IPS-18a (cell line): ENCODE data around the gene FAM3A.

ENCODE experiments used
- H3K27ac ChIP-seq: one replicate; pipeline ENCODE4 v1.5.1; 2013; ENCODE audit warnings: low read length
- H3K27me3 ChIP-seq: one replicate; pipeline ENCODE4 v1.6.1; 2013; ENCODE audit warnings: mild to moderate bottlenecking, low read length; ENCODE audit not compliant: control insufficient read depth, insufficient read depth
- H3K36me3 ChIP-seq: one replicate; pipeline ENCODE4 v1.6.1; 2013; ENCODE audit warnings: low read depth, low read length; ENCODE audit not compliant: control insufficient read depth
- H3K4me1 ChIP-seq: one replicate; pipeline ENCODE4 v1.6.1; 2013; ENCODE audit warnings: low read depth, low read length; ENCODE audit not compliant: control insufficient read depth
- H3K4me3 ChIP-seq: one replicate; pipeline ENCODE4 v1.5.1; 2013; ENCODE audit warnings: low read length
- H3K9ac ChIP-seq: one replicate; pipeline ENCODE4 v1.6.1; 2013; ENCODE audit warnings: mild to moderate bottlenecking, low read length, moderate library complexity
- H3K9me3 ChIP-seq: one replicate; pipeline ENCODE4 v1.6.1; 2013; ENCODE audit warnings: low read depth, low read length; ENCODE audit not compliant: control insufficient read depth

The FAM3A gene

DNA sequence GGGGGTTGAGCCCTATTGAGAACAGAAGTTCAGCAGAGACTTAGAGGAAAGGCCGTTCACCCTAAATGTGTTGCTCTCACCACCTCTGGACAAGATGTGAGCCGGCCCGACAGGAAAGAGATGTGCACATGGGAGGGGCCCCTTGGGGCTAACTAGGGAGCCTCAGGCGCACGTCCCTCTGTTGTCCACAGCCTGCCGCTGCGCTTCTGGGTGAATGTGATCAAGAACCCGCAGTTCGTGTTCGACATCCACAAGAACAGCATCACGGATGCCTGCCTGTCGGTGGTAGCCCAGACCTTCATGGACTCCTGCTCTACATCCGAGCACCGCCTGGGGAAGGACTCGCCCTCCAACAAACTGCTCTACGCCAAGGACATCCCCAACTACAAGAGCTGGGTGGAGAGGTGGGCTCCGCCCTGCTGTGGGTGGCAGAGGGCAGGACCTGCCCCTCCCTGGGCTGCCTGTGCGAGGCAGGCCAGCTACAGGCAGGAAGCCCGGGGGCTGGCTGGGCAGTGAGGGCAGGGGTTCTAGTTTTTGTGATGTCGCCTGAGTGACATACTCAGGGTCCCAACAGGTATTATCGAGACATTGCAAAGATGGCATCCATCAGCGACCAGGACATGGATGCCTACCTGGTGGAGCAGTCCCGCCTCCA, 45.0 kb downstream of the FAM3A start:
- H3K4me1 ChIP-seq, result no peaks in the 10 kb centered on the region
- H3K27ac ChIP-seq, result no peak overlapping the region
- H3K27me3 ChIP-seq, result no peaks in the 10 kb centered on the region
- no peak overlapping the region for H3K9ac ChIP-seq
- H3K9me3 ChIP-seq, result peaks cover 6% of the 10 kb centered on the region
- H3K4me3 ChIP-seq, result no peak overlapping the region
- peaks cover 5% of the 10 kb centered on the region for H3K36me3 ChIP-seq

DNA sequence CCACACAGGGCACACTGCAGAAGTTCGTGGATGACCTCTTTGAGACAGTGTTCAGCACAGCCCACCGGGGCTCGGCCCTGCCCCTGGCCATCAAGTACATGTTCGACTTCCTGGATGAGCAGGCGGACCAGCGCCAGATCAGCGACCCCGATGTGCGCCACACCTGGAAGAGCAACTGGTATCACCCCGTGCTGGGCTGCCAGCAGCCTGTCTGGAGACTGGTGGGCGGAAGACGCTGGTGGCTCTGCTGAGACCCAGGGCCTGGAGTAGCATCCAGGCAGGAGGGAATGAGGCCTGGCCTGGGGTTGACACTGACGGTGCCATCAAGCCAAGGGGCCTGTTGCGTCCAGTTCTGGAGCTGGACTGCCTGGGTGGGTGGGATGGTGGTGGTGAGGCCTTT, 45.6 kb downstream of the FAM3A start:
- no peaks in the 10 kb centered on the region for H3K27me3 ChIP-seq
- peaks cover 2% of the 10 kb centered on the region for H3K9me3 ChIP-seq
- no peaks in the 10 kb centered on the region for H3K4me1 ChIP-seq
- no peak overlapping the region for H3K27ac ChIP-seq
- peaks cover 5% of the 10 kb centered on the region for H3K36me3 ChIP-seq
- no peak overlapping the region for H3K9ac ChIP-seq
- no peak overlapping the region for H3K4me3 ChIP-seq

- Histone ChIP-seq H3K9me3 (no peaks in the 10 kb centered on the region), H3K36me3 (peaks cover 5% of the 10 kb centered on the region), H3K27me3 (no peaks in the 10 kb centered on the region), H3K4me3 (no peak overlapping the region), H3K9ac (no peak overlapping the region), H3K4me1 (no peaks in the 10 kb centered on the region), H3K27ac (no peak overlapping the region)
Measured at GRCh38 chrX:154469880-154470279, 46.2 kb downstream of the FAM3A start.

- H3K36me3 ChIP-seq, result peaks cover 5% of the 10 kb centered on the region
- no peak overlapping the region for H3K4me3 ChIP-seq
- no peak overlapping the region for H3K9ac ChIP-seq
Measured at GRCh38 chrX:154469114-154469513, 46.9 kb downstream of the FAM3A start.

GRCh38 chrX:154468217-154468616, 47.8 kb downstream of the FAM3A start:
- Histone ChIP-seq H3K4me1 (no peaks in the 10 kb centered on the region), H3K27me3 (no peaks in the 10 kb centered on the region), H3K4me3 (no peak overlapping the region), H3K27ac (no peak overlapping the region), H3K36me3 (peaks cover 5% of the 10 kb centered on the region), H3K9me3 (no peaks in the 10 kb centered on the region), H3K9ac (no peak overlapping the region)

More at GRCh38 chrX:154469114-154469513, 46.9 kb downstream of the FAM3A start:
- no peaks in the 10 kb centered on the region for H3K4me1 ChIP-seq
- H3K27me3 ChIP-seq, result no peaks in the 10 kb centered on the region
- H3K27ac ChIP-seq, result no peak overlapping the region
- H3K9me3 ChIP-seq, result no peaks in the 10 kb centered on the region

DNA sequence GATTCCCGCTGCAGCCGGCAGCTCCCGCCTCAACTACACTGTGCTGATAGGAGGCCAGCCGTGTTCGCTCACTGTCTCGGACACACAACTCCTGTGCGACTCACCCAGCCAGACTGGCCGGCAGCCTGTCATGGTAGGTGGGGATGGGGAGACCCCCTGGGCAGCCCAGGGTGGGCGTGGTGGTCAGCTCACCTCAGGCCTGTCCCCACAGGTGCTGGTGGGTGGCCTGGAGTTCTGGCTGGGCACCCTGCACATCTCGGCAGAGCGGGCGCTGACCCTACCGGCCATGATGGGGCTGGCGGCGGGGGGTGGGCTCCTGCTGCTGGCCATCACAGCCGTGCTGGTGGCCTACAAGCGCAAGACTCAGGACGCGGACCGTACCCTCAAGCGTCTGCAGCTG, 48.5 kb downstream of the FAM3A start:
- Histone ChIP-seq H3K27me3 (no peaks in the 10 kb centered on the region), H3K9ac (no peak overlapping the region), H3K9me3 (no peaks in the 10 kb centered on the region), H3K4me3 (no peak overlapping the region), H3K4me1 (no peaks in the 10 kb centered on the region), H3K27ac (no peak overlapping the region), H3K36me3 (peaks cover 5% of the 10 kb centered on the region)

DNA sequence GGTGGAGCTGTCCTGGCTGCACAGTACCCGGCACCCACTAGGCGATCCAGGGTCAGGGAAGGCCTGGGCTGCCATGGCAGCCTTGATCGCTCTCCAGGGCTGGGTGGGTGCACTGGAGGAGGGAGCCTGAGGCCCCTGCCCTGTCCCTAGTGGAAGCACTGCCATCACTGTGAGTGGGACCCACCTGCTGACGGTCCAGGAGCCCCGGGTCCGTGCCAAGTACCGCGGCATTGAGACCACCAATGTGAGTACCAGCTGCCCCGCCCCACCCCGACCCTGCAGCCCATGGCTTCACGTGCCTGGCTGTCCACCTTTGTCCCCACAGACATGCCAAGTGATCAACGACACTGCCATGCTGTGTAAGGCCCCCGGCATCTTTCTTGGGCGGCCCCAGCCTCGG, 49.1 kb downstream of the FAM3A start:
- Histone ChIP-seq H3K27ac (no peak overlapping the region), H3K4me3 (no peak overlapping the region), H3K27me3 (no peaks in the 10 kb centered on the region), H3K4me1 (no peaks in the 10 kb centered on the region), H3K9me3 (no peaks in the 10 kb centered on the region), H3K9ac (no peak overlapping the region), H3K36me3 (peaks cover 5% of the 10 kb centered on the region)

GRCh38 chrX:154466036-154466435, 50.0 kb downstream of the FAM3A start:
- no peak overlapping the region for H3K4me3 ChIP-seq
- H3K27me3 ChIP-seq, result no peaks in the 10 kb centered on the region
- H3K36me3 ChIP-seq, result peaks cover 5% of the 10 kb centered on the region
- no peak overlapping the region for H3K27ac ChIP-seq
- no peaks in the 10 kb centered on the region for H3K9me3 ChIP-seq
- no peak overlapping the region for H3K9ac ChIP-seq
- no peaks in the 10 kb centered on the region for H3K4me1 ChIP-seq

DNA sequence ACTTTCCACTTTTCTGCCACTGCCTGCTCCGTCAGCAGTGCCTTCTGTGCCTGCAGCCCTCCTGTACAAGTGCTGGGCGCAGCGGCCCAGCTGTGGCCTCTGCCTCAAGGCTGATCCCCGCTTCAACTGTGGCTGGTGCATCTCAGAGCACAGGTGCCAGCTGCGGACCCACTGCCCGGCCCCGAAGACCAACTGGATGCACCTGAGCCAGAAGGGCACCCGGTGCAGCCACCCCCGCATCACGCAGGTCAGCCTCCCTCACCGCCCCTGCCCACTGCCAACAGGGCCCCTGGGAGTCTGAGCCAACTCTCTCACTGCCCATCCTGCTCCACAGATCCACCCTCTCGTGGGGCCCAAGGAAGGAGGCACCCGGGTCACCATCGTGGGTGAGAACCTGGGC, 50.4 kb downstream of the FAM3A start:
- Histone ChIP-seq H3K27ac (no peak overlapping the region), H3K4me3 (no peak overlapping the region), H3K4me1 (no peaks in the 10 kb centered on the region), H3K27me3 (no peaks in the 10 kb centered on the region), H3K9me3 (no peaks in the 10 kb centered on the region), H3K9ac (no peak overlapping the region), H3K36me3 (peaks cover 5% of the 10 kb centered on the region)

DNA sequence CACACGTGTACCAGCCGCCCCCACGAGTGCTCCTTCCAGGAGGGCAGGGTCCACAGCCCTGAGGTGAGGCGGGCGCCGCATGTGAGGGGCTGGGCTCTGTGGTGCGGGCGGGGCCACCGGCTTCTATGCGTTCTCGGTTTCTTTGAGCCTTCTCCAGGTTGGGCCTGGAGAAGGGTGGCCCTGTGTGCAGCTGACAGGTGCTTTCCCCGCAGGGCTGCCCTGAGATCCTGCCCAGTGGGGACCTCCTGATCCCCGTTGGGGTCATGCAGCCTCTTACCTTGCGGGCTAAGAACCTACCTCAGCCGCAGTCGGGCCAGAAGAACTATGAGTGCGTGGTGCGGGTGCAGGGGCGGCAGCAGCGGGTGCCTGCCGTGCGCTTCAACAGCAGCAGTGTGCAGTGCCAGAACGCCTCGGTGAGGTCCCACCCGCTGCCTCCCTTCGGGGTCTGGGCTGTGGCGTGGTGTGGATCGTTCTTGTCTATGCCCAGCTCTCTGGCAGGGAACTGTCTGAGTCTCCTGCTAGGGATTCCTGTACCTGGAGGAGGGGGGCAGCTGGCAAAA, 51.1 kb downstream of the FAM3A start:
- Histone ChIP-seq H3K36me3 (peaks cover 5% of the 10 kb centered on the region), H3K27ac (no peak overlapping the region), H3K4me1 (no peaks in the 10 kb centered on the region), H3K27me3 (no peaks in the 10 kb centered on the region), H3K4me3 (no peak overlapping the region), H3K9me3 (no peaks in the 10 kb centered on the region), H3K9ac (no peak overlapping the region)

DNA sequence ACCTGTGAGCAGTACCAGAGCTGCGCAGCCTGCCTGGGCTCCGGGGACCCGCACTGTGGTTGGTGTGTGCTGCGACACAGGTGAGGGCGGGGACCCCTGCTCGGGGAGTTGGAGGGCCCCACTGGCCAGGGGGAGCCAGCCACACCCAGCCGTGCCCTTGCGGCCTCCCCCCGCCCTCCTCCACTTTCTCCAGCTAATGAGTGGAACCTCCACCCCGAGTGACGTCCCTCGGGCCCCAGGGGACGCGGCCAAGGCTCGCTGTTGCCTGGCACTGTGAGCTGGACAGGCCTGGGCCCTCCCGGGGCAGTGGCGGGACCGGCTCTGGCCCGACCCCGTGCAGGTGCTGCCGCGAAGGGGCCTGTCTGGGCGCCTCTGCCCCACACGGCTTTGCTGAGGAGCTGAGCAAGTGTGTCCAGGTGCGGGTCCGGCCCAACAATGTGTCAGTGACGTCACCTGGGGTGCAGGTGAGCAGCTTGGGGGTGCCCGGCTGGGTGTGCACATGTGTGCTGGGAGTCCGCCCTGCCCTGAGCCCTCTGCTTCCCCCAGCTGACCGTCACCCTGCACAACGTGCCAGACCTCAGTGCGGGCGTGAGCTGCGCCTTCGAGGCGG, 52.3 kb downstream of the FAM3A start:
- H3K4me1 ChIP-seq, result no peaks in the 10 kb centered on the region
- no peak overlapping the region for H3K27ac ChIP-seq
- H3K27me3 ChIP-seq, result no peaks in the 10 kb centered on the region
- H3K9ac ChIP-seq, result no peak overlapping the region
- H3K36me3 ChIP-seq, result peaks cover 5% of the 10 kb centered on the region
- H3K4me3 ChIP-seq, result no peak overlapping the region
- no peaks in the 10 kb centered on the region for H3K9me3 ChIP-seq

DNA sequence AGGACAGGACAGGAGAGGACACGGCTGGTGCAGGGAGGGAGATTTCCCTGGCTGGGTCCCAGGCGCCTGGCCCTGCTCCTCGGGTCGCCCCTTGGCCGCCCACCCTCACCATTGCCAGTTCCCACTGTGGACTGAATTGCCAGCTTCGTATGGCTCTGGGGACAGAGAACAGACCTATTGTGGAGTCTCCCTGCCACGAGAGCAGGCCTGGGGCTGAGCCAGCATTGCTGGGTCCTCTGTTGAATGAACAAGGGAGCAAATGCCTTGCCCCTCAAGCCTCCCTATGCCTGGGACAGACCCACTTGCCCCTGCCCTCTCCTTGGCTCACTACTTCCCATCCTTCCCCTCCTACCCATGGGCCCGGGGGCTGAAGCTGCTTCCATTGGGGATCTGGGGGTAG, 53.6 kb downstream of the FAM3A start:
- no peaks in the 10 kb centered on the region for H3K36me3 ChIP-seq
- peaks cover under 1% of the 10 kb centered on the region for H3K9me3 ChIP-seq
- no peaks in the 10 kb centered on the region for H3K4me1 ChIP-seq
- H3K9ac ChIP-seq, result no peak overlapping the region
- no peaks in the 10 kb centered on the region for H3K27me3 ChIP-seq
- no peak overlapping the region for H3K27ac ChIP-seq
- H3K4me3 ChIP-seq, result no peak overlapping the region
